Parathyroid adenoma (tissue), 2 donors: ENCODE data around the gene RNPEPL1.
"Not testable (repeated sequence)": the region's sequence is repeated elsewhere in the genome, so short reads cannot be mapped to it uniquely, and the experiment has no call there.

Experiments
- H2AFZ ChIP-seq: fragments of 300-600 bp; sonication (generic); one replicate; pipeline ENCODE4 v1.7.0; 2017; ENCODE audit warnings: antibody characterized with exemption, mild to moderate bottlenecking
- H3K27ac ChIP-seq: fragments of 300-600 bp; sonication (generic); one replicate; pipeline ENCODE4 v1.7.0; 2017
- H3K27me3 ChIP-seq: fragments of 300-600 bp; sonication (generic); one replicate; pipeline ENCODE4 v1.7.0; 2017; ENCODE audit warnings: low read length; ENCODE audit not compliant: control insufficient read depth, insufficient read depth
- H3K36me3 ChIP-seq: fragments of 300-600 bp; sonication (generic); one replicate; pipeline ENCODE4 v1.7.0; 2017; ENCODE audit warnings: low read length; ENCODE audit not compliant: control insufficient read depth, insufficient read depth
- H3K4me1 ChIP-seq: fragments of 300-600 bp; sonication (generic); one replicate; pipeline ENCODE4 v1.7.0; 2017; ENCODE audit warnings: control low read depth
- H3K4me2 ChIP-seq: fragments of 300-600 bp; sonication (generic); one replicate; pipeline ENCODE4 v1.7.0; 2017; ENCODE audit warnings: low read length
- H3K4me3 ChIP-seq: fragments of 300-600 bp; sonication (generic); one replicate; pipeline ENCODE4 v1.7.0; 2017; ENCODE audit warnings: low read depth, low read length
- H3K79me2 ChIP-seq: fragments of 300-600 bp; sonication (generic); one replicate; pipeline ENCODE4 v1.7.0; 2017; ENCODE audit warnings: control low read depth
- H3K9ac ChIP-seq: fragments of 300-600 bp; sonication (generic); one replicate; pipeline ENCODE4 v1.7.0; 2017; ENCODE audit warnings: mild to moderate bottlenecking
- H3K9me3 ChIP-seq: fragments of 300-600 bp; sonication (generic); one replicate; pipeline ENCODE4 v1.7.0; 2017; ENCODE audit warnings: low read length; ENCODE audit not compliant: control insufficient read depth
- CTCF ChIP-seq: fragments of 300-600 bp; sonication (generic); IDR thresholded peaks from one replicate; pipeline ENCODE4 v1.7.0; 2017; ENCODE audit warnings: antibody characterized with exemption, mild to moderate bottlenecking
- donor health status: primary hyperparathyroidism.

Gene RNPEPL1

GRCh38 chr2:240614391-240614790 lies 46.1 kb downstream of the RNPEPL1 start:
- Histone ChIP-seq H3K36me3 (no peaks in the 10 kb centered on the region), H3K9ac (no peak overlapping the region), H3K9me3 (peaks cover 2% of the 10 kb centered on the region), H2AFZ (no peak overlapping the region), H3K27ac (no peak overlapping the region), H3K4me2 (no peak overlapping the region), H3K4me3 (no peak overlapping the region), H3K4me1 (no peaks in the 10 kb centered on the region), H3K79me2 (no peaks in the 10 kb centered on the region), H3K27me3 (no peaks in the 10 kb centered on the region)
- no peak for TF ChIP-seq CTCF

- H3K27ac ChIP-seq: no peak overlapping the region
- H3K27me3 ChIP-seq: no peaks in the 10 kb centered on the region
- H3K36me3 ChIP-seq: no peaks in the 10 kb centered on the region
- H3K4me3 ChIP-seq: no peak overlapping the region
- H2AFZ ChIP-seq: no peak overlapping the region
- H3K4me2 ChIP-seq: no peak overlapping the region
- H3K9ac ChIP-seq: no peak overlapping the region
- no peaks in the 10 kb centered on the region for H3K4me1 ChIP-seq
- no peak for TF ChIP-seq CTCF
- no peaks in the 10 kb centered on the region for H3K79me2 ChIP-seq
- H3K9me3 ChIP-seq: peaks cover 2% of the 10 kb centered on the region
Observed at GRCh38 chr2:240615396-240615795, 47.1 kb downstream of the RNPEPL1 start.

GRCh38 chr2:240615820-240616547 lies 47.7 kb downstream of the RNPEPL1 start:
- Histone ChIP-seq H3K9me3 (peaks cover 2% of the 10 kb centered on the region), H3K4me3 (no peak overlapping the region), H3K79me2 (no peaks in the 10 kb centered on the region), H3K27me3 (no peaks in the 10 kb centered on the region), H2AFZ (no peak overlapping the region), H3K4me2 (no peak overlapping the region), H3K36me3 (no peaks in the 10 kb centered on the region), H3K27ac (no peak overlapping the region), H3K9ac (no peak overlapping the region), H3K4me1 (no peaks in the 10 kb centered on the region)
- no peak for TF ChIP-seq CTCF

- H3K27me3 ChIP-seq, H3K4me1 ChIP-seq, H3K9ac ChIP-seq, H3K36me3 ChIP-seq, H2AFZ ChIP-seq, H3K9me3 ChIP-seq, H3K4me2 ChIP-seq, H3K27ac ChIP-seq, H3K4me3 ChIP-seq, H3K79me2 ChIP-seq: not testable (repeated sequence)
Observed at GRCh38 chr2:240616860-240617666, 48.8 kb downstream of the RNPEPL1 start.

- Histone ChIP-seq H3K79me2 (no peaks in the 10 kb centered on the region), H3K4me2 (no peak overlapping the region), H3K9me3 (peaks cover 2% of the 10 kb centered on the region), H3K27ac (no peak overlapping the region), H3K9ac (no peak overlapping the region), H3K4me1 (no peaks in the 10 kb centered on the region), H3K36me3 (no peaks in the 10 kb centered on the region), H3K27me3 (no peaks in the 10 kb centered on the region), H2AFZ (no peak overlapping the region), H3K4me3 (no peak overlapping the region)
- no peak for TF ChIP-seq CTCF
Observed at GRCh38 chr2:240618776-240619175, 50.5 kb downstream of the RNPEPL1 start.
